ENCODE measurements around the gene MRFAP1.
A peak's percentile ranks its signal among the peaks of the same experiment; 100 is the strongest.

Gene MRFAP1

GRCh38 chr4:6655924-6656323 is 15.4 kb downstream of the MRFAP1 start:
- TF ChIP-seq, protein P1, sequence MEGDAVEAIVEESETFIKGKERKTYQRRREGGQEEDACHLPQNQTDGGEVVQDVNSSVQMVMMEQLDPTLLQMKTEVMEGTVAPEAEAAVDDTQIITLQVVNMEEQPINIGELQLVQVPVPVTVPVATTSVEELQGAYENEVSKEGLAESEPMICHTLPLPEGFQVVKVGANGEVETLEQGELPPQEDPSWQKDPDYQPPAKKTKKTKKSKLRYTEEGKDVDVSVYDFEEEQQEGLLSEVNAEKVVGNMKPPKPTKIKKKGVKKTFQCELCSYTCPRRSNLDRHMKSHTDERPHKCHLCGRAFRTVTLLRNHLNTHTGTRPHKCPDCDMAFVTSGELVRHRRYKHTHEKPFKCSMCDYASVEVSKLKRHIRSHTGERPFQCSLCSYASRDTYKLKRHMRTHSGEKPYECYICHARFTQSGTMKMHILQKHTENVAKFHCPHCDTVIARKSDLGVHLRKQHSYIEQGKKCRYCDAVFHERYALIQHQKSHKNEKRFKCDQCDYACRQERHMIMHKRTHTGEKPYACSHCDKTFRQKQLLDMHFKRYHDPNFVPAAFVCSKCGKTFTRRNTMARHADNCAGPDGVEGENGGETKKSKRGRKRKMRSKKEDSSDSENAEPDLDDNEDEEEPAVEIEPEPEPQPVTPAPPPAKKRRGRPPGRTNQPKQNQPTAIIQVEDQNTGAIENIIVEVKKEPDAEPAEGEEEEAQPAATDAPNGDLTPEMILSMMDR (IDR thresholded peaks at IDR 0.05; ENCODE audit: low read depth, low read length), result no peak
- no peak overlapping the region for H3K4me3 ChIP-seq (ENCODE audit: low read depth, low read length)
- in situ Hi-C loops (cut with HindIII; ENCODE audit: low sequenced_read_pairs), result no loop called here
- no peak for DNase-seq (ENCODE audit: low read depth, low spot score)

DNA sequence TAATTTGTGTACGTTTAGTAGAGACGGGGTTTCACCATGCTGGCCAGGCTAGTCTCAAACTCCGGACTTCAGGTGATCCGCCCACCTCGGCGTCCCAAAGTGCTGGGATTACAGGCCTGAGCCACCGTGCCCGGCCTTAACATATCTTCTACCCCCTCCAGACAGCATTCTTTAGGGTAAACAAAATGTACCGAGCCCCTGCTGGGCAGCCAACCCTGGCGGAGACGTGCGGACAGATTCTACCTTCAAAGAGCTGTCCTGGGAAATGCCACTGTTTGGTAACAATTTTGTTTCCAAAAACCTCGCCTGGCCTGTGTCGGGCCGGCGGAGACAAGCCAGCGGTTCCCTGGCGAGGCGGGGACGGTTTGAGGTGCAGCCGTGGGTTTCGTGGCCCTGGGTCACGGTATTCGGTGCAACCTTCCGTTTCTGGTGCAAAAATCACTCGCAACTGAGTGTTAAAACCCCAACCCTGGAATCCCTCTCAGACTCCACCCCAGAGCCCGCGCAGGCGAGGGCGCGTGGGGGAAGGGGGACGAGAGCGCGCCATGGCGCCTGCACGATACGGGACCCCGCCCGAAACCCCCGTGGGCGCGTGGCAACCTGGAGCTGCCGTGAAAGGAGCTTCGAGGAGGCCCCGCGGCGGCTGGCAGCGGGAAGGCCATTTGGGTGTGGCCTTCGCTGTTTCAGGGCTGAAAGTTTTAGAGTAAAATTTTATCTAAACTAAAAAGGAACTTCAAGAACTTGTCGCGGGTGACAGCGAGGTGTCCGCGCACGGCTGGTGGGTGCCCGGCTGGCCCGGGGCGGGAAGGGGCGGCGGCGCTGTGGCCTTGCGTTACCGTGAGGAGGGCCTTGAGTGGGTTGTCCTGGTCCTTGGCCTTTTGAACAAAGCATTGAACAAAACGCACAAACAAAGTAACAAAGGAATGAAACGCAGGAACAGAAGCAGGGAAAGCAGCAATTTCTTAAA is 17.0 kb downstream of the MRFAP1 start:
- no peak overlapping the region for H3K4me3 ChIP-seq (ENCODE audit: low read depth, low read length)
- DNase-seq (ENCODE audit: low read depth, low spot score), result no peak
- in situ Hi-C loops (cut with HindIII; ENCODE audit: low sequenced_read_pairs), result no loop called here
- TF ChIP-seq, protein P1 (IDR thresholded peaks at IDR 0.05; ENCODE audit: low read depth, low read length), result no peak

GRCh38 chr4:6658209-6658595 is 17.7 kb downstream of the MRFAP1 start:
- in situ Hi-C loops (cut with HindIII; ENCODE audit: low sequenced_read_pairs), result no loop called here
- no peak overlapping the region for H3K4me3 ChIP-seq (ENCODE audit: low read depth, low read length)
- peak; percentile 15 for DNase-seq (ENCODE audit: low read depth, low spot score)
- TF ChIP-seq, protein P1 (IDR thresholded peaks at IDR 0.05; ENCODE audit: low read depth, low read length), result no peak

GRCh38 chr4:6658597-6659075 is 18.2 kb downstream of the MRFAP1 start:
- no peak for DNase-seq (ENCODE audit: low read depth, low spot score)
- H3K4me3 ChIP-seq (ENCODE audit: low read depth, low read length), result no peak overlapping the region
- in situ Hi-C loops (cut with HindIII; ENCODE audit: low sequenced_read_pairs), result no loop called here
- TF ChIP-seq, protein P1 (IDR thresholded peaks at IDR 0.05; ENCODE audit: low read depth, low read length), result no peak

GRCh38 chr4:6659897-6660296 is 19.4 kb downstream of the MRFAP1 start:
- TF ChIP-seq, protein P1 (IDR thresholded peaks at IDR 0.05; ENCODE audit: low read depth, low read length), result no peak
- DNase-seq (ENCODE audit: low read depth, low spot score), result no peak
- H3K4me3 ChIP-seq (ENCODE audit: low read depth, low read length), result no peak overlapping the region
- in situ Hi-C loops (cut with HindIII; ENCODE audit: low sequenced_read_pairs), result no loop called here

DNA sequence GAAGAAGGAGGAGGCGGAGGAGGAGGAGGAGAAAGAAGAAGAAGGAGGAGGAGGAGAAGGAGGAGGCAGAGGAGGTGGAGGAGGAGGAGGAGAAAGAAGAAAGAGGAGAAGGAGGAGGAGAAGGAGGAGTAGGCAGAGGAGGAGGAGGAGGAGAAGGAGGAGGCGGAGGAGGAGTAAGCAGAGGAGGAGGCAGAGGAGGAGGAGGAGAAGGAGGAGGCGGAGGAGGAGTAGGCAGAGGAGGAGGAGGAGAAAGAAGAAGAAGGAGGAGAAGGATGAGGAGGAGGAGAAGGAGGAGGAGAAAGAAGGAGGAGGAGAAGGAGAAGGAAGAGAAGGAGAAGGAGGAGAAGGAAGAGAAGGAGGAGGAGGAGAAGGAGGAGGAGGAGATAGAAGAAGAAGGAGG is 19.9 kb downstream of the MRFAP1 start:
- H3K4me3 ChIP-seq (ENCODE audit: low read depth, low read length), result no peak overlapping the region
- in situ Hi-C loops (cut with HindIII; ENCODE audit: low sequenced_read_pairs), result no loop called here
- DNase-seq (ENCODE audit: low read depth, low spot score), result no peak
- TF ChIP-seq, protein P1 (IDR thresholded peaks at IDR 0.05; ENCODE audit: low read depth, low read length), result no peak

All from astrocyte of the spinal cord (primary cell).